ENCODE results near the gene KCNJ5. TPM values are rescaled to one million over a fixed set of nuclear protein-coding genes. Genes with fewer than 3 reads are reported as not detected.

KCNJ5 gene
- total RNA-seq, 1 experiment from 2014 or later, result not detected

DNA sequence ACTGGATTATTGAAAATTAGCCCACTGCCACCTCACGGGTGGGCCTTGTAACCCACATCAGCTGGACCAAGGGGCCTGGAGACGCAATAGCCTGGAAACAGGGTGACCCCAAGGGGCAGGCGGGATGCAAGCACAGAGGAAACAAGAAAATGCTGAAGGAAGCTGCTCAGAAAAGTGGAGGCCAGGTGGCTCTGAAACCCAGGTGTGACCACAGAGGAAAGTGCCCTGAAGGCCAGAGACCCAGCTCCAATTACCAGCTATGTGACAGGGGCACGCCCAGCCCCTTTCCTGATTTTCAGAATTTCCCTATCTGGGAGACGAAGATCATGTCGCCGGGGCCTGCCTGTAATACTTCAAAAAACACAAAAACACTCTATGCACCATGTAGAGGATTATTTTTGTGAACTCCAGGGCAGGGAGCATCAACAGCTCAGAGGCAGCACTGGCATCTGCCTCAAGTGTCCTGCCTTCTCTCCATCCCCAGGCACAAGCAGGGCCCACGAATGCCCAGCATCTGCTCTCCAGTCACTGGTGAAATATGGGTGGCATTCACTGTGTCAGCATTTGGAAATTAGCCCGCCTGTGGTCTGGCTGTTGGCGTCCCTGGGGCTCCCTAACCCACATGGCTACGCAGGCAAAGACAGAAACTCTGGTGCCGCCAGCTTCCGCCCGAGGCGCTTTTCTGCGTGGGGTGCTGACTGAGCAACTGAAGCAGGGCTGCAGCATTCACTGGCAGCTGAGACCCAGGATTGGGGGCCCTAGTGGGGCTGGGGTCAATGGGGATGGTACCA is 30.4 kb upstream of the KCNJ5 start:
- Histone ChIP-seq H3K4me3 (ENCODE audit: low read depth, low read length) (no peak overlapping the region), H3K27me3 (replicated peaks; ENCODE audit: control insufficient read depth, insufficient read depth, low read length) (no peaks in the 10 kb centered on the region; the same call in 1 of the 2 replicates), H3K9me3 (no peaks in the 10 kb centered on the region), H3K36me3 (ENCODE audit: control insufficient read depth, insufficient read depth, low read length) (no peaks in the 10 kb centered on the region), H3K4me1 (no peaks in the 10 kb centered on the region)
- Mint-ChIP-seq H3K4me1 (ENCODE audit: low read depth, unreplicated experiment) (no peaks in the 10 kb centered on the region), H3K9me3 (ENCODE audit: unreplicated experiment) (no peaks in the 10 kb centered on the region), H3K27me3 (ENCODE audit: insufficient read depth, unreplicated experiment) (peaks cover 39% of the 10 kb centered on the region), H3K36me3 (ENCODE audit: insufficient read depth, unreplicated experiment) (no peaks in the 10 kb centered on the region), H3K27ac (ENCODE audit: unreplicated experiment) (no peak overlapping the region), H3K4me3 (ENCODE audit: unreplicated experiment) (no peak overlapping the region)
- TF ChIP-seq, protein P1, sequence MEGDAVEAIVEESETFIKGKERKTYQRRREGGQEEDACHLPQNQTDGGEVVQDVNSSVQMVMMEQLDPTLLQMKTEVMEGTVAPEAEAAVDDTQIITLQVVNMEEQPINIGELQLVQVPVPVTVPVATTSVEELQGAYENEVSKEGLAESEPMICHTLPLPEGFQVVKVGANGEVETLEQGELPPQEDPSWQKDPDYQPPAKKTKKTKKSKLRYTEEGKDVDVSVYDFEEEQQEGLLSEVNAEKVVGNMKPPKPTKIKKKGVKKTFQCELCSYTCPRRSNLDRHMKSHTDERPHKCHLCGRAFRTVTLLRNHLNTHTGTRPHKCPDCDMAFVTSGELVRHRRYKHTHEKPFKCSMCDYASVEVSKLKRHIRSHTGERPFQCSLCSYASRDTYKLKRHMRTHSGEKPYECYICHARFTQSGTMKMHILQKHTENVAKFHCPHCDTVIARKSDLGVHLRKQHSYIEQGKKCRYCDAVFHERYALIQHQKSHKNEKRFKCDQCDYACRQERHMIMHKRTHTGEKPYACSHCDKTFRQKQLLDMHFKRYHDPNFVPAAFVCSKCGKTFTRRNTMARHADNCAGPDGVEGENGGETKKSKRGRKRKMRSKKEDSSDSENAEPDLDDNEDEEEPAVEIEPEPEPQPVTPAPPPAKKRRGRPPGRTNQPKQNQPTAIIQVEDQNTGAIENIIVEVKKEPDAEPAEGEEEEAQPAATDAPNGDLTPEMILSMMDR (IDR thresholded peaks at IDR 0.05; ENCODE audit: insufficient read depth in 1 of 2, low read depth in 1 of 2, low read length in 1 of 2, severe bottlenecking in 1 of 2, unreplicated experiment in 1 of 2), result no peak
- ChIA-PET POLR2A (no interaction called here), CTCF (interaction anchor here (0.6 to 1.2 kb wide), 2 partner anchors 95 to 615 kb away, joined by 3 read pairs; no protein-coding TSS in a partner anchor)
- no TSS peak for BruUV-seq (replicated peaks)
- DNase-seq, result no peak
- intact Hi-C loops (cut with micrococcal nuclease; ENCODE audit: unreplicated experiment), result no loop called here

GRCh38 chr11:128862406-128862805 is 28.8 kb upstream of the KCNJ5 start:
- Mint-ChIP-seq H3K4me1 (ENCODE audit: low read depth, unreplicated experiment) (no peaks in the 10 kb centered on the region), H3K36me3 (ENCODE audit: insufficient read depth, unreplicated experiment) (peaks cover 5% of the 10 kb centered on the region), H3K27ac (ENCODE audit: unreplicated experiment) (no peak overlapping the region), H3K27me3 (ENCODE audit: insufficient read depth, unreplicated experiment) (peaks cover 34% of the 10 kb centered on the region), H3K9me3 (ENCODE audit: unreplicated experiment) (no peaks in the 10 kb centered on the region), H3K4me3 (ENCODE audit: unreplicated experiment) (no peak overlapping the region)
- DNase-seq, result no peak
- ChIA-PET CTCF (no interaction called here), POLR2A (no interaction called here)
- Histone ChIP-seq H3K4me1 (no peaks in the 10 kb centered on the region), H3K27me3 (replicated peaks; ENCODE audit: control insufficient read depth, insufficient read depth, low read length) (no peaks in the 10 kb centered on the region; the same call in 1 of the 2 replicates), H3K36me3 (ENCODE audit: control insufficient read depth, insufficient read depth, low read length) (no peaks in the 10 kb centered on the region), H3K4me3 (ENCODE audit: low read depth, low read length) (no peak overlapping the region), H3K9me3 (no peaks in the 10 kb centered on the region)
- BruUV-seq (replicated peaks), result no TSS peak
- TF ChIP-seq, protein P1 (IDR thresholded peaks at IDR 0.05; ENCODE audit: insufficient read depth in 1 of 2, low read depth in 1 of 2, low read length in 1 of 2, severe bottlenecking in 1 of 2, unreplicated experiment in 1 of 2), result no peak
- intact Hi-C loops (cut with micrococcal nuclease; ENCODE audit: unreplicated experiment), result no loop called here

DNA sequence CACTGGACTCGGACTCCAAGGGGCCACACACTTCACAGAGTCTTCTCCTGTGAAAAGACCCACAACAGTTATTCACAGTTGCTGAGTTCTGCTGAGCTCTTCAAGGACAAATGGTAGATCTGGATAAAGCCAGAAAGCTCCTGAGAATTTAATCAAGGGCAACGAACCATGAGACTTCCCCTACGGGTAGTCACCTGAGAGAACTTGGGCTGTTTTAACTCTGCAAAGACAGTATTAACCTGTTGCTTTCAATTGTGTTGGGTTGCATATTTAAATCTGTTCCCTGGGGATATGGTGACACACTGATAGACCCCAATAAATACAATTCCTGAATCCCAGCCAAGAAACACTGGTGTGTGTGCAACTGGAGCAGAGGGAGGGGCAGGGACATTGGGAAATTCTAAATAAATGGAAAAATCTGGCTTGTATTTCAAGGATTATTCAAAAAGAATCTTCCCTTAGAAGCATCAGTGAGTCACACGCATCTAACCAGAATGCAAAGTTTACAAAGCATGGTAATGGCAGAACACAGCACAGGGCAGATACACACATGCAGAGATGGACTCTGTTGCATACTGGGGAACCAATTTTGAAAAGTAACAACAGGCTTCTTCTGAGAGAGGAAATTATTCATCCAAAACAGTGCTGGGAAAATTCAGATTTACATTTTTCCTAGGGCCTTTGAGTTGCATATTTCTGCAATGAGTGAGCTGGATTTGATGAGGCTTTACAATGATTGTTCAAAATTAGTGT is 28.1 kb upstream of the KCNJ5 start:
- peaks cover 34% of the 10 kb centered on the region for H3K27me3 Mint-ChIP-seq (ENCODE audit: insufficient read depth, unreplicated experiment)
- intact Hi-C loops (cut with micrococcal nuclease; ENCODE audit: unreplicated experiment), result no loop called here
- H3K9me3 ChIP-seq, result no peaks in the 10 kb centered on the region
- peaks cover 6% of the 10 kb centered on the region for H3K36me3 Mint-ChIP-seq (ENCODE audit: insufficient read depth, unreplicated experiment)
- no peaks in the 10 kb centered on the region; the same call in 1 of the 2 replicates for H3K27me3 ChIP-seq (replicated peaks; ENCODE audit: control insufficient read depth, insufficient read depth, low read length)
- H3K27ac Mint-ChIP-seq (ENCODE audit: unreplicated experiment), result no peak overlapping the region
- no peaks in the 10 kb centered on the region for H3K9me3 Mint-ChIP-seq (ENCODE audit: unreplicated experiment)
- no peak overlapping the region for H3K4me3 Mint-ChIP-seq (ENCODE audit: unreplicated experiment)
- POLR2A ChIA-PET, result no interaction called here
- no peaks in the 10 kb centered on the region for H3K4me1 Mint-ChIP-seq (ENCODE audit: low read depth, unreplicated experiment)
- no peak for DNase-seq
- H3K36me3 ChIP-seq (ENCODE audit: control insufficient read depth, insufficient read depth, low read length), result no peaks in the 10 kb centered on the region
- H3K4me1 ChIP-seq, result no peaks in the 10 kb centered on the region
- CTCF ChIA-PET, result no interaction called here
- TF ChIP-seq, protein P1 (IDR thresholded peaks at IDR 0.05; ENCODE audit: insufficient read depth in 1 of 2, low read depth in 1 of 2, low read length in 1 of 2, severe bottlenecking in 1 of 2, unreplicated experiment in 1 of 2), result no peak
- no peak overlapping the region for H3K4me3 ChIP-seq (ENCODE audit: low read depth, low read length)
- no TSS peak for BruUV-seq (replicated peaks)
